IMR-90 (cell line): ENCODE data around the gene PPP4C. TPM values are rescaled to one million over a fixed set of nuclear protein-coding genes. Genes with fewer than 3 reads are reported as not detected.

ENCODE experiments used
- MAFK ChIP-seq: IDR thresholded peaks from 2 replicates; pipeline ENCODE4 v1.6.1; 2012; ENCODE audit warnings: low read depth, low read length, improper control_type of control experiment
- MAZ ChIP-seq: IDR thresholded peaks from 2 replicates; pipeline ENCODE4 v1.6.1; 2012; ENCODE audit warnings: low read depth, mild to moderate bottlenecking, low read length, improper control_type of control experiment, moderate library complexity, borderline replicate concordance
- MXI1 ChIP-seq: IDR thresholded peaks from 2 replicates; pipeline ENCODE4 v1.6.1; 2012; ENCODE audit warnings: low read depth, mild to moderate bottlenecking, low read length, moderate library complexity, borderline replicate concordance
- NFE2L2 ChIP-seq: fragments of 150-350 bp; IDR thresholded peaks from 2 replicates; pipeline ENCODE4 v1.6.1; 2016; ENCODE audit warnings: low read depth, mild to moderate bottlenecking, low read length
- POLR2A ChIP-seq: IDR thresholded peaks from 2 replicates; pipeline ENCODE4 v1.6.1; 2012; ENCODE audit warnings: mild to moderate bottlenecking, low read depth, low read length
- polyA plus RNA-seq, 3 experiments: library from polyadenylated mRNA; depleted of rRNA; stranded (reverse); fragments of >200 nt; gene quantifications; 2 replicates each; pipeline ENCODE4 v1.2.3, GENCODE V29; 2012; ENCODE audit warnings: low replicate concordance in 1 of 3
- total RNA-seq: library from RNA; depleted of rRNA; stranded (reverse); fragments of >200 nt; gene quantifications from 2 replicates; pipeline ENCODE4 v1.2.3, GENCODE V29; 2012
- TF ChIP-seq, protein P1 (sequence below): fragments of 150-350 bp; IDR thresholded peaks from 2 replicates; pipeline ENCODE4 v1.6.1; 2017; ENCODE audit warnings: mild to moderate bottlenecking, antibody characterized with exemption, low read length, low read depth

Gene PPP4C
- total and polyA plus RNA-seq, 2 of the 4 experiments (the other 2 are of a cell fraction): 200 to 209 TPM

- TF ChIP-seq MAFK (no peak), NFE2L2 (no peak), MAZ (no peak), MXI1 (no peak), POLR2A (no peak)
- TF ChIP-seq, protein P1, sequence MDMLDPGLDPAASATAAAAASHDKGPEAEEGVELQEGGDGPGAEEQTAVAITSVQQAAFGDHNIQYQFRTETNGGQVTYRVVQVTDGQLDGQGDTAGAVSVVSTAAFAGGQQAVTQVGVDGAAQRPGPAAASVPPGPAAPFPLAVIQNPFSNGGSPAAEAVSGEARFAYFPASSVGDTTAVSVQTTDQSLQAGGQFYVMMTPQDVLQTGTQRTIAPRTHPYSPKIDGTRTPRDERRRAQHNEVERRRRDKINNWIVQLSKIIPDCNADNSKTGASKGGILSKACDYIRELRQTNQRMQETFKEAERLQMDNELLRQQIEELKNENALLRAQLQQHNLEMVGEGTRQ: no peak
Observed at GRCh38 chr16:30121741-30122571, 46.2 kb downstream of the PPP4C start (continued).
